CD4-positive, alpha-beta memory T cell (primary cell): ENCODE results near the gene SPATS2L. TPM values are rescaled to one million over a fixed set of nuclear protein-coding genes. Genes with fewer than 3 reads are reported as not detected.

Experiments used
- CTCF ChIA-PET: fragments of 350-600 bp; sonication (Branson Sonifier 250); formaldehyde crosslinking; loops from one replicate; lab custom pipeline; 2021; ENCODE audit warnings: inconsistent platforms; ENCODE audit not compliant: partially characterized antibody; lab: Charles Lee
- POLR2A ChIA-PET: fragments of 350-600 bp; sonication (Branson Sonifier 250); formaldehyde crosslinking; loops from one replicate; lab custom pipeline; 2021; ENCODE audit not compliant: partially characterized antibody; lab: Charles Lee
- DNase-seq, 5 donors: peaks; one replicate each; pipeline versions ENCODE4 v3.0.0 to v3.0.0-alpha.2; 2020 to 2022; ENCODE audit warnings: mixed read lengths in 1 of 5
- H3K27ac ChIP-seq: one replicate; pipeline ENCODE4 v1.7.0; 2013; ENCODE audit warnings: low read depth, low read length
- H3K27me3 ChIP-seq: 2 replicates; pipeline ENCODE4 v1.7.0; 2013; ENCODE audit warnings: mild to moderate bottlenecking, low read length, moderate library complexity; ENCODE audit not compliant: insufficient read depth
- H3K36me3 ChIP-seq: 2 replicates; pipeline ENCODE4 v1.7.0; 2013; ENCODE audit warnings: mild to moderate bottlenecking, low read length, moderate library complexity; ENCODE audit not compliant: insufficient read depth
- H3K4me1 ChIP-seq: 2 replicates; pipeline ENCODE4 v1.7.0; 2013; ENCODE audit warnings: mild to moderate bottlenecking, low read length, moderate library complexity; ENCODE audit not compliant: insufficient read depth
- H3K4me3 ChIP-seq, 2 donors: one replicate each; pipeline ENCODE4 v1.7.0; 2013; ENCODE audit warnings: low read length in 2 of 2, mild to moderate bottlenecking in 1 of 2
- H3K9me3 ChIP-seq, 2 donors: one replicate each; pipeline ENCODE4 v1.7.0; 2013; ENCODE audit warnings: low read length in 2 of 2, control low read depth in 1 of 2; ENCODE audit not compliant: control insufficient read depth in 1 of 2
- H3K27ac Mint-ChIP-seq, 7 donors: one replicate each; pipeline ENCODE4 v1.8.0; 2020 to 2021; ENCODE audit warnings: mixed read lengths in 7 of 7, mild to moderate bottlenecking in 6 of 7, inconsistent platforms in 3 of 7, moderate library complexity in 3 of 7
- H3K27me3 Mint-ChIP-seq, 2 donors: one replicate each; pipeline ENCODE4 v1.8.0; 2020 to 2021; ENCODE audit warnings: mixed read lengths in 2 of 2
- H3K36me3 Mint-ChIP-seq, 2 donors: one replicate each; pipeline ENCODE4 v1.8.0; 2020 to 2021; ENCODE audit warnings: mixed read lengths in 2 of 2, inconsistent platforms in 1 of 2, mild to moderate bottlenecking in 1 of 2
- H3K4me1 Mint-ChIP-seq, 4 donors: one replicate each; pipeline ENCODE4 v1.8.0; 2020 to 2021; ENCODE audit warnings: mixed read lengths in 4 of 4, mild to moderate bottlenecking in 1 of 4
- H3K4me3 Mint-ChIP-seq, 8 donors: one replicate each; pipeline ENCODE4 v1.8.0; 2020 to 2021; ENCODE audit warnings: mixed read lengths in 8 of 8, mild to moderate bottlenecking in 7 of 8, moderate library complexity in 6 of 8, inconsistent platforms in 3 of 8
- H3K9me3 Mint-ChIP-seq, 8 donors: one replicate each; pipeline ENCODE4 v1.8.0; 2020 to 2021; ENCODE audit warnings: mixed read lengths in 8 of 8, mild to moderate bottlenecking in 5 of 8, inconsistent platforms in 3 of 8, moderate library complexity in 1 of 8
- intact Hi-C: fragments of 100-400 bp; cut with micrococcal nuclease; formaldehyde crosslinking; loops from one replicate; pipeline ENCODE4 v1.15.1; 2023
- polyA plus RNA-seq, 2 donors: library from polyadenylated mRNA; unstranded; fragments of 300-500 nt; fragmentation: Illumina TruSeq; gene quantifications; one replicate each; pipeline ENCODE4 v1.2.3, GENCODE V29; 2021
- total RNA-seq, 2 experiments: library from RNA; stranded (reverse); gene quantifications; one replicate each; pipeline ENCODE4 v1.2.3, GENCODE V29; 2021

SPATS2L gene
- total and polyA plus RNA-seq, 4 experiments from 2014 or later: 5.2 to 6.6 (median 6.0) TPM

- Histone ChIP-seq H3K4me3 (no peak overlapping the region), H3K9me3 (no peaks in the 10 kb centered on the region), H3K27ac (no peak overlapping the region), H3K36me3 (no peaks in the 10 kb centered on the region), H3K27me3 (no peaks in the 10 kb centered on the region), H3K4me1 (no peaks in the 10 kb centered on the region)
- Mint-ChIP-seq H3K4me3 (no peak overlapping the region), H3K27me3 (no peaks in the 10 kb centered on the region), H3K36me3 (peaks cover 0 to 3% of the 10 kb centered on the region in 2 donors), H3K9me3 (no peaks in the 10 kb centered on the region), H3K27ac (peak overlapping the region in 1 of 7 donors; percentile 22), H3K4me1 (peaks cover 0 to 3% (median 0%) of the 10 kb centered on the region in 4 donors)
- no peak for DNase-seq
- CTCF ChIA-PET: no interaction called here
- intact Hi-C loops: no loop called here
- POLR2A ChIA-PET: no interaction called here
Measured at GRCh38 chr2:200425026-200425821, 118.7 kb downstream of the SPATS2L start.

GRCh38 chr2:200426754-200427153, 120.3 kb downstream of the SPATS2L start:
- H3K36me3 ChIP-seq: no peaks in the 10 kb centered on the region
- no peak for DNase-seq
- H3K27me3 ChIP-seq: no peaks in the 10 kb centered on the region
- intact Hi-C loops: no loop called here
- ChIA-PET CTCF (no interaction called here), POLR2A (no interaction called here)
- Mint-ChIP-seq H3K27me3 (no peaks in the 10 kb centered on the region), H3K27ac (no peak overlapping the region), H3K36me3 (peaks cover 0 to 3% of the 10 kb centered on the region in 2 donors), H3K9me3 (no peaks in the 10 kb centered on the region), H3K4me1 (peaks cover 0 to 3% (median 0%) of the 10 kb centered on the region in 4 donors), H3K4me3 (no peak overlapping the region)
- no peak overlapping the region for H3K4me3 ChIP-seq
- no peaks in the 10 kb centered on the region for H3K9me3 ChIP-seq
- no peaks in the 10 kb centered on the region for H3K4me1 ChIP-seq
- H3K27ac ChIP-seq: no peak overlapping the region

GRCh38 chr2:200428961-200429665, 122.6 kb downstream of the SPATS2L start:
- Mint-ChIP-seq H3K27me3 (no peaks in the 10 kb centered on the region), H3K4me1 (peaks cover 0 to 3% (median 0%) of the 10 kb centered on the region in 4 donors), H3K9me3 (peaks cover 0 to 2% (median 0%) of the 10 kb centered on the region in 8 donors), H3K36me3 (peaks cover 0 to 4% of the 10 kb centered on the region in 2 donors), H3K4me3 (no peak overlapping the region), H3K27ac (no peak overlapping the region)
- ChIA-PET CTCF (no interaction called here), POLR2A (no interaction called here)
- Histone ChIP-seq H3K4me3 (no peak overlapping the region), H3K36me3 (no peaks in the 10 kb centered on the region), H3K27ac (no peak overlapping the region), H3K9me3 (no peaks in the 10 kb centered on the region), H3K27me3 (no peaks in the 10 kb centered on the region), H3K4me1 (no peaks in the 10 kb centered on the region)
- DNase-seq: no peak
- intact Hi-C loops: no loop called here

- Mint-ChIP-seq H3K27me3 (no peaks in the 10 kb centered on the region), H3K36me3 (peaks cover 0 to 4% of the 10 kb centered on the region in 2 donors), H3K4me1 (peaks cover 0 to 3% (median 0%) of the 10 kb centered on the region in 4 donors), H3K27ac (no peak overlapping the region), H3K4me3 (no peak overlapping the region), H3K9me3 (peaks cover 0 to 2% (median 0%) of the 10 kb centered on the region in 8 donors)
- POLR2A ChIA-PET: no interaction called here
- Histone ChIP-seq H3K4me3 (no peak overlapping the region), H3K9me3 (no peaks in the 10 kb centered on the region), H3K27ac (no peak overlapping the region), H3K4me1 (no peaks in the 10 kb centered on the region), H3K36me3 (no peaks in the 10 kb centered on the region), H3K27me3 (no peaks in the 10 kb centered on the region)
- CTCF ChIA-PET: no interaction called here
- intact Hi-C loops: no loop called here
- no peak for DNase-seq
Measured at GRCh38 chr2:200430017-200430416, 123.5 kb downstream of the SPATS2L start.

- Histone ChIP-seq H3K27me3 (no peaks in the 10 kb centered on the region), H3K27ac (no peak overlapping the region), H3K4me1 (no peaks in the 10 kb centered on the region), H3K4me3 (no peak overlapping the region), H3K9me3 (no peaks in the 10 kb centered on the region), H3K36me3 (no peaks in the 10 kb centered on the region)
- Mint-ChIP-seq H3K4me1 (no peaks in the 10 kb centered on the region), H3K27me3 (no peaks in the 10 kb centered on the region), H3K36me3 (peaks cover 0 to 12% of the 10 kb centered on the region in 2 donors), H3K4me3 (no peak overlapping the region), H3K9me3 (peaks cover 0 to 2% (median 0%) of the 10 kb centered on the region in 8 donors), H3K27ac (no peak overlapping the region)
- CTCF ChIA-PET: no interaction called here
- intact Hi-C loops: no loop called here
- POLR2A ChIA-PET: no interaction called here
- DNase-seq: no peak
Measured at GRCh38 chr2:200431996-200432705, 125.7 kb downstream of the SPATS2L start.

GRCh38 chr2:200435379-200435778, 128.9 kb downstream of the SPATS2L start:
- Histone ChIP-seq H3K36me3 (no peaks in the 10 kb centered on the region), H3K27me3 (no peaks in the 10 kb centered on the region), H3K27ac (no peak overlapping the region), H3K4me1 (no peaks in the 10 kb centered on the region), H3K4me3 (no peak overlapping the region), H3K9me3 (no peaks in the 10 kb centered on the region)
- peaks cover 0 to 2% (median 0%) of the 10 kb centered on the region in 8 donors for H3K9me3 Mint-ChIP-seq
- H3K4me3 Mint-ChIP-seq: no peak overlapping the region
- H3K4me1 Mint-ChIP-seq: no peaks in the 10 kb centered on the region
- POLR2A ChIA-PET: no interaction called here
- CTCF ChIA-PET: no interaction called here
- H3K36me3 Mint-ChIP-seq: peaks cover 0 to 16% of the 10 kb centered on the region in 2 donors
- H3K27me3 Mint-ChIP-seq: no peaks in the 10 kb centered on the region
- intact Hi-C loops: no loop called here
- no peak overlapping the region for H3K27ac Mint-ChIP-seq
- no peak for DNase-seq

GRCh38 chr2:200438251-200438650, 131.8 kb downstream of the SPATS2L start:
- H3K27me3 ChIP-seq: no peaks in the 10 kb centered on the region
- H3K4me3 ChIP-seq: no peak overlapping the region
- Mint-ChIP-seq H3K27ac (no peak overlapping the region), H3K9me3 (no peaks in the 10 kb centered on the region), H3K4me1 (no peaks in the 10 kb centered on the region), H3K27me3 (no peaks in the 10 kb centered on the region), H3K36me3 (peaks cover 0 to 18% of the 10 kb centered on the region in 2 donors), H3K4me3 (no peak overlapping the region)
- H3K9me3 ChIP-seq: no peaks in the 10 kb centered on the region
- ChIA-PET POLR2A (no interaction called here), CTCF (no interaction called here)
- no peak for DNase-seq
- no peaks in the 10 kb centered on the region for H3K4me1 ChIP-seq
- no peaks in the 10 kb centered on the region for H3K36me3 ChIP-seq
- intact Hi-C loops: no loop called here
- no peak overlapping the region for H3K27ac ChIP-seq
